ENCODE data around the gene MED27. TPM values are rescaled to one million over a fixed set of nuclear protein-coding genes. Genes with fewer than 3 reads are reported as not detected.

MED27 gene
- total and polyA plus RNA-seq, 10 of the 15 experiments (the other 5 are each of a cell fraction or from before 2014, with no cell fraction given): 20.3 to 50.3 (median 35.5) TPM

GRCh38 chr9:131847665-131848354 is 231.9 kb downstream of the MED27 start:
- POLR2A ChIA-PET: no interaction called here
- in situ Hi-C loops (cut with MboI): no loop called here
- SMC1A ChIA-PET (ENCODE audit: uncharacterized antibody, unreplicated experiment): no interaction called here
- 80% methylated on average over 15 of the region's 18 CpGs for WGBS (ENCODE audit: insufficient coverage, insufficient replicate concordance, low lambda C conversion rate, missing lambda C conversion rate)
- TF ChIP-seq TCF3 (IDR thresholded peaks at IDR 0.05; ENCODE audit: borderline replicate concordance, insufficient read depth, low read depth, low read length): 0 out of 2 replicates have a peak, but pooled peaks have one; percentile 34
- no peak for TF ChIP-seq EZH2 (IDR thresholded peaks at IDR 0.05; ENCODE audit: borderline replicate concordance, control insufficient read depth, low read depth, low read length)
- TF ChIP-seq BCL3 (IDR thresholded peaks at IDR 0.05; ENCODE audit: borderline replicate concordance, insufficient read depth, low read depth, low read length, poor library complexity, severe bottlenecking): peak; percentile 44
- FAIRE-seq (no peak), ATAC-seq (no peak), DNase-seq (ENCODE audit: low read depth, low spot score) (no peak)
- H3K4me1 ChIP-seq (ENCODE audit: control insufficient read depth, insufficient read depth, low read length): no peaks in the 10 kb centered on the region
- intact Hi-C loops (cut with micrococcal nuclease; ENCODE audit: unreplicated experiment): no loop called here
- H3K36me3 ChIP-seq (ENCODE audit: control insufficient read depth in 2 of 2, insufficient read depth in 2 of 2, low read length in 1 of 2): no peaks in the 10 kb centered on the region
- H3K4me2 ChIP-seq (ENCODE audit: control insufficient read depth, insufficient read depth): no peak overlapping the region
- H3K9ac ChIP-seq (ENCODE audit: control insufficient read depth, insufficient read depth, low read length): no peak overlapping the region
- H3K27ac ChIP-seq (ENCODE audit: control insufficient read depth, insufficient read depth): no peak overlapping the region
- BruUV-seq (replicated peaks): no TSS peak
- H2AFZ ChIP-seq (ENCODE audit: control insufficient read depth, low read depth, low read length): no peak overlapping the region
- no peaks in the 10 kb centered on the region for H3K79me2 ChIP-seq (ENCODE audit: control insufficient read depth, insufficient read depth, low read length)
- no peak overlapping the region for H3K4me3 ChIP-seq
- CTCF ChIA-PET: no interaction called here
- H3K27me3 ChIP-seq (replicated peaks in 1 of 2; ENCODE audit: control insufficient read depth in 2 of 2, insufficient read depth in 2 of 2, low read length in 1 of 2): no peaks in the 10 kb centered on the region
- H4K20me1 ChIP-seq (ENCODE audit: control insufficient read depth, insufficient read depth): no peaks in the 10 kb centered on the region
- RAD21 ChIA-PET (ENCODE audit: unreplicated experiment): no interaction called here
- no peaks in the 10 kb centered on the region for H3K9me3 ChIP-seq (replicated peaks; ENCODE audit: control insufficient read depth, insufficient read depth, low read length)
